PFSK-1 (cell line): Measurements from ENCODE around the gene ACKR3.

Experiments
- POLR2AphosphoS5 ChIP-seq: IDR thresholded peaks from 2 replicates; pipeline ENCODE4 v1.6.1; 2012; ENCODE audit warnings: low read depth, mild to moderate bottlenecking, control low read depth, low read length, moderate library complexity
- REST ChIP-seq, 2 experiments: IDR thresholded peaks; 2 replicates each; pipeline versions ENCODE4 v1.6.1 to v1.8.0; 2011 to 2012; ENCODE audit warnings: low read depth in 2 of 2, low read length in 2 of 2, control low read depth in 1 of 2, inconsistent platforms in 1 of 2, mild to moderate bottlenecking in 1 of 2, moderate library complexity in 1 of 2; ENCODE audit not compliant: insufficient read depth in 1 of 2
- SIN3A ChIP-seq: IDR thresholded peaks from 2 replicates; pipeline ENCODE4 v1.6.1; 2012; ENCODE audit warnings: mild to moderate bottlenecking, low read length, moderate library complexity, borderline replicate concordance; ENCODE audit not compliant: insufficient read depth

- TF ChIP-seq REST (IDR thresholded peaks at IDR 0.05; ENCODE audit: insufficient read depth in 1 of 2, low read depth in 2 of 2, low read length in 2 of 2) (no peak), POLR2AphosphoS5 (no peak), SIN3A (no peak)
These were observed 578 bp upstream of the ACKR3 start for GRCh38 chr2:236568922-236569572.
